H1 (cell line): ENCODE data around the gene TSTD2. TPM values are rescaled to one million over a fixed set of nuclear protein-coding genes. Genes with fewer than 3 reads are reported as not detected.
A peak's percentile ranks its signal among the peaks of the same experiment; 100 is the strongest.

ENCODE experiments used
- CTCF ChIA-PET: fragments of 300-600 bp; sonication (Branson Sonifier 250); formaldehyde crosslinking; loops from one replicate; lab custom pipeline; 2021; ENCODE audit not compliant: partially characterized antibody; lab: Charles Lee
- POLR2A ChIA-PET: fragments of 300-600 bp; sonication (Branson Sonifier 250); formaldehyde crosslinking; loops from one replicate; lab custom pipeline; 2021; ENCODE audit warnings: inconsistent platforms; ENCODE audit not compliant: partially characterized antibody; lab: Charles Lee
- DNase-seq, 2 experiments: peaks; one replicate each; pipeline versions ENCODE4 v3.0.0 to v3.0.0-alpha.2; 2010 to 2022; ENCODE audit warnings: low spot score in 2 of 2, low read depth in 1 of 2, mixed read lengths in 1 of 2
- FAIRE-seq: peaks from 2 replicates; lab custom pipeline; 2011; peaks lifted over from hg19 to GRCh38; lab: Jason Lieb, UNC
- H2AFZ ChIP-seq: 2 replicates; pipeline ENCODE4 v1.8.1; 2012; ENCODE audit warnings: low read length, inconsistent platforms
- H2AK5ac ChIP-seq: 2 replicates; pipeline ENCODE4 v1.6.1; 2013; ENCODE audit warnings: low read depth, low read length
- H2BK120ac ChIP-seq: replicated peaks from 2 replicates; pipeline ENCODE3; 2013; ENCODE audit warnings: low read depth, low read length, inconsistent platforms
- H2BK12ac ChIP-seq: 2 replicates; pipeline ENCODE4 v1.6.1; 2013; ENCODE audit warnings: low read depth, low read length
- H2BK15ac ChIP-seq: 2 replicates; pipeline ENCODE4 v1.6.1; 2013; ENCODE audit warnings: low read length
- H2BK20ac ChIP-seq: 2 replicates; pipeline ENCODE4 v1.6.1; 2013; ENCODE audit warnings: low read length
- H2BK5ac ChIP-seq: 2 replicates; pipeline ENCODE4 v1.6.1; 2013; ENCODE audit warnings: low read depth, low read length
- H3K14ac ChIP-seq: 2 replicates; pipeline ENCODE4 v1.6.1; 2013; ENCODE audit warnings: inconsistent platforms; ENCODE audit not compliant: insufficient read length
- H3K18ac ChIP-seq: 2 replicates; pipeline ENCODE4 v1.6.1; 2013; ENCODE audit warnings: low read length; ENCODE audit errors: extremely low read depth
- H3K23ac ChIP-seq: 2 replicates; pipeline ENCODE4 v1.6.1; 2013; ENCODE audit warnings: inconsistent platforms; ENCODE audit not compliant: insufficient read length
- H3K23me2 ChIP-seq: 2 replicates; pipeline ENCODE4 v1.6.1; 2013; ENCODE audit warnings: low read depth, low read length
- H3K27ac ChIP-seq: 2 replicates; pipeline ENCODE4 v1.6.1; 2011; ENCODE audit warnings: low read depth, low read length, inconsistent platforms
- H3K27me3 ChIP-seq, 4 experiments: replicated peaks in 1 of 4; 1 replicate in 1 of 4; 2 replicates in 3 of 4; pipeline versions ENCODE4 v1.6.1 to v1.8.1; 2011 to 2013; ENCODE audit warnings: low read length in 3 of 4, mild to moderate bottlenecking in 3 of 4, inconsistent platforms in 2 of 4, mixed read lengths in 2 of 4, moderate library complexity in 1 of 4; ENCODE audit not compliant: control insufficient read depth in 3 of 4, insufficient read depth in 3 of 4; ENCODE audit errors: extremely low read depth in 1 of 4
- H3K36me3 ChIP-seq, 4 experiments: 2 replicates each; pipeline versions ENCODE4 v1.6.1 to v1.8.1; 2011 to 2013; ENCODE audit warnings: mild to moderate bottlenecking in 4 of 4, low read length in 3 of 4, moderate library complexity in 2 of 4, control low read depth in 1 of 4, inconsistent platforms in 1 of 4; ENCODE audit not compliant: insufficient read depth in 4 of 4, control insufficient read depth in 2 of 4
- H3K4ac ChIP-seq: replicated peaks from 2 replicates; pipeline ENCODE3; 2013; ENCODE audit warnings: low read length, low read depth, mixed read lengths, inconsistent platforms; ENCODE audit not compliant: insufficient read length
- H3K4me1 ChIP-seq, 4 experiments: replicated peaks in 1 of 4; 1 replicate in 1 of 4; 2 replicates in 3 of 4; pipeline versions ENCODE4 v1.6.1 to v1.8.1; 2011 to 2013; ENCODE audit warnings: low read length in 3 of 4, inconsistent platforms in 2 of 4, mixed read lengths in 1 of 4; ENCODE audit not compliant: insufficient read depth in 4 of 4, control insufficient read depth in 3 of 4
- H3K4me2 ChIP-seq, 2 experiments: 2 replicates each; pipeline versions ENCODE4 v1.6.1 to v1.8.1; 2011 to 2013; ENCODE audit warnings: low read depth in 2 of 2, low read length in 2 of 2, control low read depth in 1 of 2, inconsistent platforms in 1 of 2, mild to moderate bottlenecking in 1 of 2; ENCODE audit not compliant: insufficient read depth in 1 of 2
- H3K4me3 ChIP-seq, 4 experiments: fragments of 200-600, 300-600 bp in 1 of 4; sonication (generic), shearing (Covaris generic), sonication (Bioruptor Twin) in 1 of 4; 2 replicates each; pipeline versions ENCODE4 v1.5.1 to v1.8.1; 2011 to 2016; ENCODE audit warnings: low read length in 4 of 4, low read depth in 3 of 4, control low read depth in 2 of 4, inconsistent platforms in 2 of 4, mild to moderate bottlenecking in 2 of 4, mixed read lengths in 1 of 4, moderate library complexity in 1 of 4; ENCODE audit not compliant: insufficient read depth in 2 of 4; ENCODE audit errors: extremely low read depth in 1 of 4
- H3K56ac ChIP-seq: replicated peaks from 2 replicates; pipeline ENCODE3; 2013; ENCODE audit warnings: low read depth, mild to moderate bottlenecking, mixed read lengths, low read length, inconsistent platforms; ENCODE audit not compliant: insufficient read length
- H3K79me1 ChIP-seq: 2 replicates; pipeline ENCODE4 v1.6.1; 2013; ENCODE audit warnings: low read depth, low read length, control low read depth
- H3K79me2 ChIP-seq, 2 experiments: 2 replicates each; pipeline versions ENCODE4 v1.6.1 to v1.8.1; 2012 to 2013; ENCODE audit warnings: low read length in 2 of 2, mild to moderate bottlenecking in 2 of 2, inconsistent platforms in 1 of 2; ENCODE audit not compliant: insufficient read depth in 2 of 2, control insufficient read depth in 1 of 2
- H3K9ac ChIP-seq, 4 experiments: replicated peaks in 1 of 4; 1 replicate in 1 of 4; 2 replicates in 3 of 4; pipeline versions ENCODE4 v1.6.1 to v1.8.1; 2011 to 2013; ENCODE audit warnings: low read depth in 3 of 4, low read length in 3 of 4, control low read depth in 2 of 4, mild to moderate bottlenecking in 2 of 4, moderate library complexity in 2 of 4, inconsistent platforms in 1 of 4; ENCODE audit errors: extremely low read depth in 1 of 4
- H3K9me3 ChIP-seq, 2 experiments: 2 replicates each; pipeline versions ENCODE4 v1.6.1 to v1.8.1; 2012 to 2013; ENCODE audit warnings: mild to moderate bottlenecking in 2 of 2, moderate library complexity in 2 of 2, control low read depth in 1 of 2, inconsistent platforms in 1 of 2, low read depth in 1 of 2, low read length in 1 of 2, mixed read lengths in 1 of 2; ENCODE audit not compliant: insufficient read depth in 2 of 2
- H4K20me1 ChIP-seq, 2 experiments: replicated peaks in 1 of 2; 2 replicates each; pipeline versions ENCODE3 to v1.8.1; 2011 to 2013; ENCODE audit warnings: inconsistent platforms in 2 of 2, low read length in 2 of 2, mild to moderate bottlenecking in 1 of 2; ENCODE audit not compliant: insufficient read depth in 2 of 2, control insufficient read depth in 1 of 2
- H4K5ac ChIP-seq: 2 replicates; pipeline ENCODE4 v1.6.1; 2013; ENCODE audit warnings: low read length, low read depth, mixed read lengths, inconsistent platforms; ENCODE audit not compliant: insufficient read length
- H4K8ac ChIP-seq: 2 replicates; pipeline ENCODE4 v1.8.0; 2013; ENCODE audit warnings: mild to moderate bottlenecking, moderate library complexity, low read length, inconsistent platforms; ENCODE audit not compliant: insufficient read depth; ENCODE audit errors: extremely low read depth
- H4K91ac ChIP-seq: replicated peaks from 2 replicates; pipeline ENCODE3; 2013; ENCODE audit warnings: low read length, mixed read lengths, inconsistent platforms; ENCODE audit not compliant: insufficient read length
- HDAC2 ChIP-seq, 2 experiments: fragments of 300-600 bp in 1 of 2; sonication (generic) in 1 of 2; IDR thresholded peaks; 2 replicates each; pipeline ENCODE4 v1.6.1; 2011 to 2012; ENCODE audit warnings: low read depth in 2 of 2, low read length in 2 of 2, mild to moderate bottlenecking in 2 of 2, moderate library complexity in 2 of 2, borderline replicate concordance in 1 of 2, inconsistent platforms in 1 of 2
- WGBS, 2 experiments: shearing (Covaris generic) in 1 of 2; methylation state at CpG; one replicate each; pipeline versions ENCODE4 v1.1.6 to v1.1.7; 2013 to 2015; ENCODE audit warnings: low lambda C conversion rate in 2 of 2, mixed read lengths in 2 of 2, inconsistent platforms in 1 of 2, low coverage in 1 of 2, missing lambda C conversion rate in 1 of 2; ENCODE audit not compliant: insufficient replicate concordance in 2 of 2, insufficient coverage in 1 of 2, insufficient read length in 1 of 2; ENCODE audit errors: extremely low coverage in 1 of 2, missing lambda C conversion rate in 1 of 2; 5-methylcytosine and 5-hydroxymethylcytosine counted together
- polyA plus RNA-seq, 7 experiments: library from polyadenylated mRNA; depleted of rRNA in 3 of 7; stranded (reverse) in 5 of 7; unstranded in 2 of 7; fragments of >200 nt in 5 of 7; fragments of 200-250 nt in 2 of 7; gene quantifications; 1 replicate in 5 of 7; 2 replicates in 1 of 7; 4 replicates in 1 of 7; pipeline versions ENCODE4 v1.2.1 to v1.2.3, GENCODE V29; 2011 to 2013; ENCODE audit warnings: missing spikeins in 2 of 7, mixed read lengths in 2 of 7
- total RNA-seq: library from RNA; stranded (reverse); fragmentation: NEBNext Ultra II Directional; extraction: Animal tissue kit (Norgen Biotek cat#: 25700); gene quantifications from 2 replicates; pipeline ENCODE4 v1.2.1, GENCODE V29; 2021
- TF ChIP-seq, protein P1 (sequence below), 3 experiments: IDR thresholded peaks; 1 replicate in 2 of 3; 2 replicates in 1 of 3; pipeline versions ENCODE4 v1.5.1 to v1.6.1; 2011; ENCODE audit warnings: low read length in 3 of 3, mild to moderate bottlenecking in 3 of 3, inconsistent platforms in 2 of 3, low read depth in 1 of 3, moderate library complexity in 1 of 3; ENCODE audit not compliant: insufficient read depth in 1 of 3; ENCODE audit errors: control extremely low read depth in 1 of 3

The TSTD2 gene
- total and polyA plus RNA-seq, 2 of the 8 experiments (the other 6 are each of a cell fraction or from before 2014, with no cell fraction given), result 16.1 to 17.5 TPM

DNA sequence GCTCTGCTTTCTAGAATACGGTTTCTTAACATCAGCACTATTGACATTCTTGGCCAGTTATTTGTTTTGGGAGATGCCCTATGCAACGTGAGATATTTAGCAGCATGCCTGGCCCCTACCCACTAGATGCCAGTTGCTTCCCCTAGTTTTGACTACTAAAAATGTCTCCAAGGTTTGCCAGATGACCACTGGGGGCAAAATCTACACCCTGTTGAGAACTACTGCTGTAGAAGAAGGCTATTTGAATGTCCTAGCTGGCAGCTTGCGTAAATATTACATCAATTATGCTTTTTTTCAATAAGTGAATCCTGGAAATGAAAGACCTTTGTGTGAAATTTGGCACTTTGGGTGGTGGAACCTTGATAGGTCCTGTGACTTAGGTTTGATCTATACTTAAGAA is 5.5 kb upstream of the TSTD2 start:
- H2BK15ac ChIP-seq, result no peak overlapping the region
- no peak overlapping the region for H2BK120ac ChIP-seq
- H3K36me3 ChIP-seq, result peaks cover 2 to 20% (median 7%) of the 10 kb centered on the region in 4 experiments; a peak in 7 of 8 replicates
- H3K79me1 ChIP-seq, result no peaks in the 10 kb centered on the region; the same call in 1 of the 2 replicates
- no peak for DNase-seq
- H3K9ac ChIP-seq, result no peak overlapping the region
- no peak overlapping the region for H3K4ac ChIP-seq
- H2BK20ac ChIP-seq, result no peak overlapping the region
- H3K56ac ChIP-seq, result no peak overlapping the region
- H3K4me3 ChIP-seq, result no peak overlapping the region
- no peak overlapping the region for H2AFZ ChIP-seq
- no peak overlapping the region for H3K18ac ChIP-seq
- H4K8ac ChIP-seq, result no peak overlapping the region
- peaks cover 0 to 5% (median 0%) of the 10 kb centered on the region in 4 experiments; a peak in 3 of 7 replicates for H3K4me1 ChIP-seq
- TF ChIP-seq, protein P1, sequence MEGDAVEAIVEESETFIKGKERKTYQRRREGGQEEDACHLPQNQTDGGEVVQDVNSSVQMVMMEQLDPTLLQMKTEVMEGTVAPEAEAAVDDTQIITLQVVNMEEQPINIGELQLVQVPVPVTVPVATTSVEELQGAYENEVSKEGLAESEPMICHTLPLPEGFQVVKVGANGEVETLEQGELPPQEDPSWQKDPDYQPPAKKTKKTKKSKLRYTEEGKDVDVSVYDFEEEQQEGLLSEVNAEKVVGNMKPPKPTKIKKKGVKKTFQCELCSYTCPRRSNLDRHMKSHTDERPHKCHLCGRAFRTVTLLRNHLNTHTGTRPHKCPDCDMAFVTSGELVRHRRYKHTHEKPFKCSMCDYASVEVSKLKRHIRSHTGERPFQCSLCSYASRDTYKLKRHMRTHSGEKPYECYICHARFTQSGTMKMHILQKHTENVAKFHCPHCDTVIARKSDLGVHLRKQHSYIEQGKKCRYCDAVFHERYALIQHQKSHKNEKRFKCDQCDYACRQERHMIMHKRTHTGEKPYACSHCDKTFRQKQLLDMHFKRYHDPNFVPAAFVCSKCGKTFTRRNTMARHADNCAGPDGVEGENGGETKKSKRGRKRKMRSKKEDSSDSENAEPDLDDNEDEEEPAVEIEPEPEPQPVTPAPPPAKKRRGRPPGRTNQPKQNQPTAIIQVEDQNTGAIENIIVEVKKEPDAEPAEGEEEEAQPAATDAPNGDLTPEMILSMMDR (IDR thresholded peaks at IDR 0.05; ENCODE audit: control extremely low read depth in 1 of 3, insufficient read depth in 1 of 3, low read depth in 1 of 3, low read length in 3 of 3), result peak in 1 of 3 experiments; percentile 39; a peak in 1 of 4 replicates
- no peak for TF ChIP-seq HDAC2 (IDR thresholded peaks at IDR 0.05; ENCODE audit: borderline replicate concordance in 1 of 2, low read depth in 2 of 2, low read length in 2 of 2)
- H2BK12ac ChIP-seq, result no peak overlapping the region
- H3K4me2 ChIP-seq, result no peak overlapping the region
- whole genome bisulfite sequencing, 2 experiments, result 71% methylated on average over 3 of the region's 3 CpGs; no CpG with 5 or more reads in 1 of the 2 experiments
- no peak overlapping the region for H3K23ac ChIP-seq
- no peak for FAIRE-seq
- no peak overlapping the region for H4K91ac ChIP-seq
- ChIA-PET CTCF (interaction anchor here (0.8 to 2.9 kb wide), 4 partner anchors 10 to 170 kb away, joined by 3 to 13 read pairs (median 7); no protein-coding TSS in a partner anchor), POLR2A (interaction anchor here (1.5 kb wide), 1 partner anchor 10 kb away, joined by 4 read pairs; no protein-coding TSS in a partner anchor)
- no peaks in the 10 kb centered on the region for H3K9me3 ChIP-seq
- peaks cover 24 to 71% of the 10 kb centered on the region in 2 experiments for H3K79me2 ChIP-seq
- H4K5ac ChIP-seq, result no peak overlapping the region
- H2BK5ac ChIP-seq, result no peak overlapping the region
- H4K20me1 ChIP-seq, result peaks cover 11 to 15% of the 10 kb centered on the region in 2 experiments
- H2AK5ac ChIP-seq, result no peak overlapping the region
- no peak overlapping the region for H3K14ac ChIP-seq
- no peak overlapping the region for H3K27ac ChIP-seq
- peaks cover 5% of the 10 kb centered on the region for H3K23me2 ChIP-seq
- H3K27me3 ChIP-seq, result no peaks in the 10 kb centered on the region
